Measurements from ENCODE around the gene TRIM26. TPM values are rescaled to one million over a fixed set of nuclear protein-coding genes. Genes with fewer than 3 reads are reported as not detected.

Gene TRIM26
- total and polyA plus RNA-seq, 2 of the 13 experiments (the other 11 are each of a cell fraction or from before 2014, with no cell fraction given) = 27.1 to 38.7 TPM

- H3K27ac ChIP-seq (ENCODE audit: extremely low read length, insufficient read depth, low read length) = no peak overlapping the region
- 5% methylated on average over 6 of the region's 6 CpGs for WGBS (ENCODE audit: low lambda C conversion rate)
- H3K9me3 ChIP-seq (ENCODE audit: low read length) = no peaks in the 10 kb centered on the region
- no TSS peak for BruUV-seq (replicated peaks)
- CTCF ChIA-PET (ENCODE audit: low intra/inter-chr PET ratio, low total read pairs) = interaction anchor here (2.1 kb wide), 1 partner anchor 158 kb away, joined by 15 read pairs; no protein-coding TSS in a partner anchor
- no peak overlapping the region for H2AFZ ChIP-seq (ENCODE audit: low read length)
- no peaks in the 10 kb centered on the region for H3K4me1 ChIP-seq (ENCODE audit: insufficient read depth, low read length)
- ATAC-seq (peak; percentile 93), DNase-seq (ENCODE audit: low spot score) (peak; percentile 60), FAIRE-seq (peak; percentile 94)
- H3K4me2 ChIP-seq (ENCODE audit: low read depth, low read length) = no peak overlapping the region
- no peaks in the 10 kb centered on the region for H3K36me3 ChIP-seq (replicated peaks in 1 of 2; ENCODE audit: control insufficient read depth in 1 of 2, insufficient read depth in 2 of 2, low read length in 2 of 2)
- POLR2A ChIA-PET = interaction anchor here (1.0 to 1.2 kb wide), 3 partner anchors 21 to 159 kb away, joined by 3 read pairs; partner anchors contain the start of gene TRIM26
- intact Hi-C loops (cut with micrococcal nuclease; ENCODE audit: unreplicated experiment) (loop anchor here (1.0 to 10.0 kb wide), 3 partner anchors 87 to 159 kb away; partner anchors contain the start of gene TRIM39), in situ Hi-C loops (cut with HindIII; ENCODE audit: extremely low pct_ligation_motif_present, low pct_unique_long_range_greater_than_20kb) (loop anchor here (5.0 kb wide), 1 partner anchor 159 kb away; no protein-coding TSS in a partner anchor)
- H3K9ac ChIP-seq (ENCODE audit: insufficient read depth, low read depth, low read length) = no peak overlapping the region
- H3K79me2 ChIP-seq (ENCODE audit: insufficient read depth, low read length) = no peaks in the 10 kb centered on the region
- H3K27me3 ChIP-seq (ENCODE audit: control insufficient read depth in 1 of 2, insufficient read depth in 2 of 2, low read length in 2 of 2) = peaks cover 1 to 19% of the 10 kb centered on the region in 2 experiments
- no peak overlapping the region for H3K4me3 ChIP-seq (replicated peaks in 1 of 3; ENCODE audit: insufficient read depth in 1 of 3, low read depth in 2 of 3, low read length in 3 of 3)
- no peaks in the 10 kb centered on the region for H4K20me1 ChIP-seq (ENCODE audit: insufficient read depth, low read length)
- TF ChIP-seq IRF2 (CRISPR knock-in tag; IDR thresholded peaks at IDR 0.05) = peak; percentile 59
- peak; percentile 14; the same call in 1 of the 2 replicates for TF ChIP-seq FOSL2 (CRISPR knock-in tag; IDR thresholded peaks at IDR 0.05)
- TF ChIP-seq RAD21 (CRISPR knock-in tag; IDR thresholded peaks at IDR 0.05) = peak; percentile 77
- TF ChIP-seq HMG20A (CRISPR knock-in tag; IDR thresholded peaks at IDR 0.05; ENCODE audit: borderline replicate concordance) = no peak
- 0 out of 2 replicates have a peak, but pooled peaks have one; percentile 51 for TF ChIP-seq ERF (CRISPR knock-in tag; IDR thresholded peaks at IDR 0.05)
- peak; percentile 87; the same call in 1 of the 2 replicates for TF ChIP-seq ZNF768 (CRISPR knock-in tag; IDR thresholded peaks at IDR 0.05)
- 0 out of 2 replicates have a peak, but pooled peaks have one; percentile 38 for TF ChIP-seq ZHX1 (CRISPR knock-in tag; IDR thresholded peaks at IDR 0.05; ENCODE audit: low read depth)
- TF ChIP-seq CTCF (CRISPR knock-in tag; IDR thresholded peaks at IDR 0.05) = peak; percentile 86
- TF ChIP-seq ZFP36 (IDR thresholded peaks at IDR 0.05; ENCODE audit: borderline replicate concordance, low read depth, low read length, partially characterized antibody) = peak; percentile 46
- TF ChIP-seq STAG1 (CRISPR knock-in tag; IDR thresholded peaks at IDR 0.05) = peak; percentile 89
- no peak for TF ChIP-seq AKNA (CRISPR knock-in tag; IDR thresholded peaks at IDR 0.05; ENCODE audit: borderline replicate concordance)
- TF ChIP-seq GPBP1L1 (CRISPR knock-in tag; IDR thresholded peaks at IDR 0.05) = no peak
- peak; percentile 28 for TF ChIP-seq TEAD3 (CRISPR knock-in tag; optimal IDR thresholded peaks at IDR 0.05; ENCODE audit: borderline replicate concordance)
Measured at GRCh38 chr6:30238178-30238795, 25.1 kb upstream of the TRIM26 start.
